Stimulated activated CD4-positive, alpha-beta T cell treated with anti-CD3 and anti-CD28 coated beads, Interleukin-15, amount 100 ng/mL, for 1 hour (primary cell): ENCODE data around the gene MORN3.
"Not testable (repeated sequence)": the region's sequence is repeated elsewhere in the genome, so short reads cannot be mapped to it uniquely, and the experiment has no call there.

ENCODE experiments used
- DNase-seq, 2 donors: peaks; one replicate each; pipeline ENCODE4 v3.0.0-alpha.2; 2020; ENCODE audit warnings: low read depth in 1 of 2, low spot score in 1 of 2

The MORN3 gene

GRCh38 chr12:121641343-121641630 is 28.2 kb downstream of the MORN3 start:
- no peak for DNase-seq

GRCh38 chr12:121638298-121639202 is 30.9 kb downstream of the MORN3 start:
- no peak for DNase-seq

GRCh38 chr12:121637231-121637914 is 32.1 kb downstream of the MORN3 start:
- peak; percentile 18 to 22 for DNase-seq

GRCh38 chr12:121634836-121635235 is 34.6 kb downstream of the MORN3 start:
- no peak for DNase-seq

GRCh38 chr12:121633833-121634196 is 35.6 kb downstream of the MORN3 start:
- DNase-seq, result not testable (repeated sequence)

- DNase-seq, result no peak
These were observed 37.1 kb downstream of the MORN3 start for GRCh38 chr12:121632069-121632970.

GRCh38 chr12:121630791-121631355 is 38.6 kb downstream of the MORN3 start:
- DNase-seq, result no peak

- DNase-seq, result no peak
These were observed 40.9 kb downstream of the MORN3 start for GRCh38 chr12:121628536-121628935.

GRCh38 chr12:121628037-121628436 is 41.4 kb downstream of the MORN3 start:
- DNase-seq, result no peak

- DNase-seq, result peak; percentile 75 to 81
These were observed 42.4 kb downstream of the MORN3 start for GRCh38 chr12:121626853-121627640.

GRCh38 chr12:121626087-121626852 is 43.2 kb downstream of the MORN3 start, which contains the start of gene ORAI1:
TSS of gene ORAI1 (plus strand) at chr12:121626530.
- peak; percentile 97 for DNase-seq

GRCh38 chr12:121620333-121620891 is 49.0 kb downstream of the MORN3 start:
- DNase-seq, result no peak

- no peak for DNase-seq
These were observed 50.7 kb downstream of the MORN3 start for GRCh38 chr12:121618659-121619233.

GRCh38 chr12:121614872-121615467 is 54.5 kb downstream of the MORN3 start:
- DNase-seq, result no peak

GRCh38 chr12:121613462-121613861 is 56.0 kb downstream of the MORN3 start:
- DNase-seq, result no peak

- DNase-seq, result no peak
These were observed 58.1 kb downstream of the MORN3 start for GRCh38 chr12:121611306-121611705.

GRCh38 chr12:121610239-121611149 is 59.0 kb downstream of the MORN3 start:
- DNase-seq, result no peak
